ENCODE measurements around the gene SPATA31D1. TPM values are rescaled to one million over a fixed set of nuclear protein-coding genes. Genes with fewer than 3 reads are reported as not detected.

SPATA31D1 gene
- total RNA-seq, 2 donors from 2014 or later = not detected

GRCh38 chr9:82031538-82032280 lies 43.1 kb downstream of the SPATA31D1 start:
- ATAC-seq (ENCODE audit: insufficient number of reproducible peaks, low FRiP score, low read depth) = no peak
- no peaks in the 10 kb centered on the region for H3K36me3 ChIP-seq
- no peaks in the 10 kb centered on the region for H3K4me1 ChIP-seq (ENCODE audit: control insufficient read depth in 1 of 2, low read depth in 2 of 2)
- H3K9me3 ChIP-seq = no peaks in the 10 kb centered on the region
- H3K27ac ChIP-seq = no peak overlapping the region
- no peak for DNase-seq (ENCODE audit: low spot score)
- H3K27me3 ChIP-seq (replicated peaks; ENCODE audit: insufficient read depth) = no peaks in the 10 kb centered on the region
- no peak for TF ChIP-seq CTCF (IDR thresholded peaks at IDR 0.05)
- H3K4me3 ChIP-seq = no peak overlapping the region

GRCh38 chr9:82034956-82035731 lies 46.6 kb downstream of the SPATA31D1 start:
- no peaks in the 10 kb centered on the region for H3K36me3 ChIP-seq
- DNase-seq (ENCODE audit: low spot score) (no peak), ATAC-seq (ENCODE audit: insufficient number of reproducible peaks, low FRiP score, low read depth) (no peak)
- TF ChIP-seq CTCF (IDR thresholded peaks at IDR 0.05) = no peak
- no peaks in the 10 kb centered on the region for H3K9me3 ChIP-seq
- H3K4me1 ChIP-seq (ENCODE audit: control insufficient read depth in 1 of 2, low read depth in 2 of 2) = no peaks in the 10 kb centered on the region
- no peaks in the 10 kb centered on the region for H3K27me3 ChIP-seq (replicated peaks; ENCODE audit: insufficient read depth)
- H3K4me3 ChIP-seq = no peak overlapping the region
- no peak overlapping the region for H3K27ac ChIP-seq

GRCh38 chr9:82036086-82036485 lies 47.5 kb downstream of the SPATA31D1 start:
- Histone ChIP-seq H3K27me3 (replicated peaks; ENCODE audit: insufficient read depth) (no peaks in the 10 kb centered on the region), H3K9me3 (no peaks in the 10 kb centered on the region), H3K27ac (no peak overlapping the region), H3K4me3 (no peak overlapping the region), H3K4me1 (ENCODE audit: control insufficient read depth in 1 of 2, low read depth in 2 of 2) (no peaks in the 10 kb centered on the region), H3K36me3 (no peaks in the 10 kb centered on the region)
- no peak for DNase-seq (ENCODE audit: low spot score)
- no peak for ATAC-seq (ENCODE audit: insufficient number of reproducible peaks, low FRiP score, low read depth)
- no peak for TF ChIP-seq CTCF (IDR thresholded peaks at IDR 0.05)

GRCh38 chr9:82037126-82037525 lies 48.6 kb downstream of the SPATA31D1 start:
- no peak for TF ChIP-seq CTCF (IDR thresholded peaks at IDR 0.05)
- ATAC-seq (ENCODE audit: insufficient number of reproducible peaks, low FRiP score, low read depth) (no peak), DNase-seq (ENCODE audit: low spot score) (no peak)
- no peak overlapping the region for H3K27ac ChIP-seq
- H3K36me3 ChIP-seq = no peaks in the 10 kb centered on the region
- H3K4me3 ChIP-seq = no peak overlapping the region
- no peaks in the 10 kb centered on the region for H3K9me3 ChIP-seq
- H3K4me1 ChIP-seq (ENCODE audit: control insufficient read depth in 1 of 2, low read depth in 2 of 2) = no peaks in the 10 kb centered on the region
- H3K27me3 ChIP-seq (replicated peaks; ENCODE audit: insufficient read depth) = no peaks in the 10 kb centered on the region

- no peak for TF ChIP-seq CTCF (IDR thresholded peaks at IDR 0.05)
- no peaks in the 10 kb centered on the region for H3K36me3 ChIP-seq
- no peaks in the 10 kb centered on the region for H3K27me3 ChIP-seq (replicated peaks; ENCODE audit: insufficient read depth)
- DNase-seq (ENCODE audit: low spot score) (no peak), ATAC-seq (ENCODE audit: insufficient number of reproducible peaks, low FRiP score, low read depth) (no peak)
- no peaks in the 10 kb centered on the region for H3K9me3 ChIP-seq
- H3K4me1 ChIP-seq (ENCODE audit: control insufficient read depth in 1 of 2, low read depth in 2 of 2) = no peaks in the 10 kb centered on the region
- no peak overlapping the region for H3K27ac ChIP-seq
- H3K4me3 ChIP-seq = no peak overlapping the region
These were observed 50.3 kb downstream of the SPATA31D1 start for GRCh38 chr9:82038897-82039296.
